ENCODE data around the gene TMEM238.

- TF ChIP-seq EZH2 (IDR thresholded peaks at IDR 0.05; ENCODE audit: borderline replicate concordance, control insufficient read depth, low read depth, low read length) = no peak
- TF ChIP-seq, protein P1, sequence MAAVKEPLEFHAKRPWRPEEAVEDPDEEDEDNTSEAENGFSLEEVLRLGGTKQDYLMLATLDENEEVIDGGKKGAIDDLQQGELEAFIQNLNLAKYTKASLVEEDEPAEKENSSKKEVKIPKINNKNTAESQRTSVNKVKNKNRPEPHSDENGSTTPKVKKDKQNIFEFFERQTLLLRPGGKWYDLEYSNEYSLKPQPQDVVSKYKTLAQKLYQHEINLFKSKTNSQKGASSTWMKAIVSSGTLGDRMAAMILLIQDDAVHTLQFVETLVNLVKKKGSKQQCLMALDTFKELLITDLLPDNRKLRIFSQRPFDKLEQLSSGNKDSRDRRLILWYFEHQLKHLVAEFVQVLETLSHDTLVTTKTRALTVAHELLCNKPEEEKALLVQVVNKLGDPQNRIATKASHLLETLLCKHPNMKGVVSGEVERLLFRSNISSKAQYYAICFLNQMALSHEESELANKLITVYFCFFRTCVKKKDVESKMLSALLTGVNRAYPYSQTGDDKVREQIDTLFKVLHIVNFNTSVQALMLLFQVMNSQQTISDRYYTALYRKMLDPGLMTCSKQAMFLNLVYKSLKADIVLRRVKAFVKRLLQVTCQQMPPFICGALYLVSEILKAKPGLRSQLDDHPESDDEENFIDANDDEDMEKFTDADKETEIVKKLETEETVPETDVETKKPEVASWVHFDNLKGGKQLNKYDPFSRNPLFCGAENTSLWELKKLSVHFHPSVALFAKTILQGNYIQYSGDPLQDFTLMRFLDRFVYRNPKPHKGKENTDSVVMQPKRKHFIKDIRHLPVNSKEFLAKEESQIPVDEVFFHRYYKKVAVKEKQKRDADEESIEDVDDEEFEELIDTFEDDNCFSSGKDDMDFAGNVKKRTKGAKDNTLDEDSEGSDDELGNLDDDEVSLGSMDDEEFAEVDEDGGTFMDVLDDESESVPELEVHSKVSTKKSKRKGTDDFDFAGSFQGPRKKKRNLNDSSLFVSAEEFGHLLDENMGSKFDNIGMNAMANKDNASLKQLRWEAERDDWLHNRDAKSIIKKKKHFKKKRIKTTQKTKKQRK (IDR thresholded peaks at IDR 0.05; ENCODE audit: low read depth, low read length) = no peak
- no peak for TF ChIP-seq BHLHE40 (IDR thresholded peaks at IDR 0.05; ENCODE audit: borderline replicate concordance in 1 of 2, low read depth in 2 of 2, low read length in 1 of 2)
- no peak for TF ChIP-seq YY1 (IDR thresholded peaks at IDR 0.05; ENCODE audit: low read depth, low read length)
- no peak for TF ChIP-seq CTCF (IDR thresholded peaks at IDR 0.05 in 2 of 3, conservative IDR thresholded peaks at IDR 0.05 in 1 of 3; ENCODE audit: control insufficient read depth in 2 of 3, extremely low read depth in 1 of 3, insufficient read depth in 1 of 3, low read depth in 3 of 3, low read length in 3 of 3)
- no peak for TF ChIP-seq MYC (IDR thresholded peaks at IDR 0.05; ENCODE audit: insufficient read depth, insufficient read length, insufficient replicate concordance, low read length, severe bottlenecking)
- no peak for TF ChIP-seq KAT2A (conservative IDR thresholded peaks at IDR 0.05; ENCODE audit: control insufficient read depth, low read depth, low read length)
Measured at GRCh38 chr19:55392820-55393761, 9.0 kb upstream of the TMEM238 start.
